HL-60/S4 treated with retinoic acid at 250 ng/mL for 4 days and 3 days (cell line): Measurements from ENCODE around the gene SH3GLB1.
"Not testable (repeated sequence)": the region's sequence is repeated elsewhere in the genome, so short reads cannot be mapped to it uniquely, and the experiment has no call there.

ENCODE experiments used
- in situ Hi-C: fragments of 300-500 bp; cut with MboI; formaldehyde crosslinking; loops from 2 replicates; pipeline ENCODE4 v1.7.0; 2022; ENCODE audit warnings: low sequenced_read_pairs

SH3GLB1 gene

GRCh38 chr1:86704458-86704971 is at the start of gene SH3GLB1:
SH3GLB1 (plus strand) TSS chr1:86704576; CDS start chr1:86704900, 324 bp downstream.
- in situ Hi-C loops: no loop called here

DNA sequence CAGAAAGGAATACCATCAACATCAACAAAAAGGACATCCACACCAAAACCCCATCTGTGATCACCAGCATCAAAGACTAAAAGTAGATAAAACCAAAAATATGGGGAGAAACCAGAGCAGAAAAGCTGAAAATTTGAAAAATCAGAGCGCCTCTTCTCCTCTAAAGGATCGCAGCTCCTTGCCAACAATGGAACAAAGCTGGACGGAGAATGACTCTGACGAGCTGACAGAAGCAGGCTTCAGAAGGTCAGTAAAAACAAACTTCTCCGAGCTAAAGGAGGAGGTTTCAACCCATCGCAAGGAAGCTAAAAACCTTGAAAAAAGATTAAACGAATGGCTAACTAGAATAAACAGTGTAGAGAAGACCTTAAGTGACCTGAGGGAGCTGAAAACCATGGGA is 46.0 kb upstream of the SH3GLB1 start:
- in situ Hi-C loops: not testable (repeated sequence)

DNA sequence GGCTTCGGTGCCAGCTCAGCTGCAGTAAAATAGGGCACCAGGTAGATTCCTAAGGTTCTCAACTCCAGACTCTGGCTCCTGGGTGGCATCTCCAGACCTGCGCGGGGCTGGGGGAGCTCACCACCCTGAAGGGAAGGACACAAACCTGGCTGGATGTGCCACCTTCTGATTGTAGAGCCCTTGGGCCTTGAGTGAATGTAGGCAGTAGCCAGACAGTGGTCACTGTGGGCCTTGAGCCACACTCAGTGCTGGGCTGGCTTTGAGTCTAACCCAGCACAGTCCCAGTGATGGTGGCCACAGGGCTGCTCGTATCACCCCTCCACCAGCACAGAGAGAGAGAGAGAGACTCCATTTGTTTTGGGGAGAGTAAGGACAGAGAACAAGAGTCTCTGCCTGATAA is 38.0 kb upstream of the SH3GLB1 start:
- in situ Hi-C loops: no loop called here

- in situ Hi-C loops: no loop called here
These were observed 16.8 kb upstream of the SH3GLB1 start for GRCh38 chr1:86687595-86687994.

DNA sequence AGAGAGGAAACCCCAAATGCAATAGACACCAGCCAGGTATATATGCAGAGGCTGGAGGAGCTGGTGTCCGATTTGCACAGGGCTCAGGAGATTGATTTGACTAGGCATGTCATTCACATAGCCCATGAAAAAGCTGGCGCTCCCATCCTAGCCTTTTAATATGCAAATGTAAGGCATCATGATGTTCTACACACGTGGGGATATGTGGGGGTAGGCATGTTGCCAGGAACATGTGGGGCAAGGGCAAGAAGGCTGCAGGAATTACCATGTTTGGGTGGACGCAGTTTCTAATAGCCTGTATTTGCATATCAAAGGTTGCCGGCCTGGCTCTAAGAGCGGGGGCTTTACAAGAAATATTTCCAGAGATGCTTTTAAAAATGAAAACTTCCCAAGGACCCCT is 11.7 kb upstream of the SH3GLB1 start:
- in situ Hi-C loops: no loop called here

- in situ Hi-C loops: no loop called here
These were observed 9.0 kb upstream of the SH3GLB1 start for GRCh38 chr1:86695400-86695799.

DNA sequence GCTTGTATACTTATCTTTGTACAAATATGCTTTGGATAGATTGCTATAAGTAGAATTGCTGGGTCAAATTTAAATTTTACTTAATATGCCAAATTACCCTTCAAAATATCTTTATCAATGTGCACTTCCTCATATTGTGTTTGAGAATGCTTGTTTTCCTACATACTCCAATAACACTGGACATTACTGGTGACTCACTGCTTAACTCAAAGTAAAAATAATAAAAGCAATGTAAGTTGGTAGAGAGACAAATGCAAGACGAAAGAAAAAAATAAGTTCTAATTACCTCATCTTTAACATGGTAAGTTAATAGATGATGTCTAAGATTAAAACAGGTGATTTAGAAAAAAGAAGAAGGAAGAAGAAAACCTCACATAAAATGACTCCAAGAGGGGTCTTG is 7.9 kb upstream of the SH3GLB1 start:
- in situ Hi-C loops: no loop called here

DNA sequence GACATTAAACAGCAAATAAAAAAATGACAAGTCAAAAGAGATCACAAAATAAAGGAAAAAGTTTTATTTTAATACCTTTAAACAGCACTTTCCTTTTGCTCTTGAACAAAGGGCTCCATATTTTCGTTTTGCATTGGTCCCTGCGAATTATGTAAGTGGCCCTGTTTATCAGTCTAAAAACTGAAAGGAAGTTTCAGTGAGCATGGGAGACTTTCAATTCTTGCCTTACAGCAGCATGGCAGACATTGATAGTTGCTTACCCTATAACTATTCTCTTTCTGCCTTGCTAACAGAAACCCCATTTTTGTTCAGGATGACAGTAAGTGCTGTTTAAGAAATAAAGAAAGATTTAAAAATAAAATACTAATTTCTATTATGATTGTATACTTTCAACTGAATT is 5.2 kb upstream of the SH3GLB1 start:
- in situ Hi-C loops: no loop called here

DNA sequence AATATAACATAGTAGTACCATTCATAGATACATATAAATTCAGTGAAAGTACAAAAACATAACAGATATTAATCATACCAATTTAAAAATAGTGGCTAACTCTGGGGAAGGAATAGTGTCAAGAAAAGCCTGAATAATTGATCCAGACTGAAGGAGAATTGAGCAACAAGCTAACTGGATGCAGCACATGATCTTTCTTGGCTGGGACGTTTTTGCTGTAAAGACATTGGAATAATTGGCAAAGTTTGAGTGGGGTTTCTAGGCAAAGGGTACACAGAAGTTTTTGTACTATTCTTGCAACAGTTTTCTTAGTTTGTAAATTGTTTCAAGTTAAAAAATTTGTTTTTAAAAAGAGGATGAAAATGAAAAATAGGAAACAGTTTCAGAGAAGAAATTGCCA is 2.6 kb upstream of the SH3GLB1 start:
- in situ Hi-C loops: no loop called here

DNA sequence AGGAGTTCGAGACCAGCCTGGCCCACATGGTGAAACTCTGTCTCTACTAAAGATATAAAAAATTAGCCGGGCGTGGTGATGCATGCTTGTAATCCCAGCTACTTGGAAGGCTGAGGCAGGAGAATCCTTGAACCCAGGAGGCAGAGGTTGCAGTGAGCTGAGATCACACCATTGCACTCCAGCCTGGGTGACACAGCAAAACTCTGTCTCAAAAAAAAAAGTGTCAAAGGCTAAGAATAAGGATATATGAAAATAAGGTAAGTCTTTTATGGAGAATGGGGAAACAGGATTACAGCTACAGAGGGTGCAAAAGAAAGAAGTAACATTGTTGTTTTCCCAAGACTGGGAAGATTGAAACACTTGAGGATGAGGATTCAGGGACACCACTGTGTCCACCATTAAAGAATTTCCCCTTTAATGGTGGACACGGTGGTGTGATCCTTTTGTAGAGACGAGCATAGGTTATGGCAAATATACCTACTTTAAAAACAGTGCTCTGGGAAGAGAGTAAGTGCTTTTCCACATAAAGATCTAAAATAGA is 1.4 kb upstream of the SH3GLB1 start:
- in situ Hi-C loops: not testable (repeated sequence)

- in situ Hi-C loops: no loop called here
These were observed 499 bp upstream of the SH3GLB1 start for GRCh38 chr1:86703696-86704457.

GRCh38 chr1:86704972-86705664 is 742 bp downstream of the SH3GLB1 start:
- in situ Hi-C loops: no loop called here

GRCh38 chr1:86705665-86705985 is 1.2 kb downstream of the SH3GLB1 start:
- in situ Hi-C loops: no loop called here

- in situ Hi-C loops: no loop called here
These were observed 1.8 kb downstream of the SH3GLB1 start for GRCh38 chr1:86706018-86706635.

DNA sequence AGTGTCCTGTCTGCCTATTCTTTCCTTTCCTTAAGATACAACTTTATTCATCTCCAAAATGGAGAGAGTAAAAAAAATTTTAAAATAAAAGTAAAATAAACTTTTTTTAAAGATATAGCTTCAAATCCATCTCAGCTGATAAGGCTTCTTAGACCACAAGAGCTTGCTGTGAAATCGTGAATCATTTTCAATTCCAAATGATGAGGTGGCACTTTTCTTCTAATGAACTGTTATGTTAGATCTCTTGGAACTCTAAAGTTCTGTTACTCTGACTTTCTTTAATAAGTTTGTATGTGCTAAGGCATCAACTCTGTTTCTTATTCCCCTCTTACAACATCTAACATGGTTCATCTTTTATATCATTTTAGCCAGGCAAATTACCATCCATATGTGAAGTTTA is 4.5 kb downstream of the SH3GLB1 start:
- in situ Hi-C loops: no loop called here

- in situ Hi-C loops: no loop called here
These were observed 7.9 kb downstream of the SH3GLB1 start for GRCh38 chr1:86712088-86712860.

DNA sequence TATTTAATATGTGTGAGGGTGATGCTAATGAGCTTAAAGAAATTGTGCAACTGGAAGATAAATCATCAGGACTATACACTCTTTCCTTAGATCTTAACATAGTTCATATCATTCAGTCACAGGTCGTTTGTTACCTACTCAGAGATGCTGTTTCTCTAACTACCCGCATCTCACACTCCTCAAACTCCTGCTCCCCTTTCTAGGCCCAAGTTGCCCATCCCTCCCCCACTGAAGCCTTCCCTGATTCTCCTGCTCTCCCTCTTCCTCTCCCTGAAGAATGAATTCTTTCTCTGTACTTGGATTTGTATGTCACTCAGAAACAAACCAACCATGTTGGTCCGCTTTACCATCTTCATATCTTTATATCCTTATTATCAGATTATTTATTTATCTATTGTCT is 9.1 kb downstream of the SH3GLB1 start:
- in situ Hi-C loops: no loop called here

DNA sequence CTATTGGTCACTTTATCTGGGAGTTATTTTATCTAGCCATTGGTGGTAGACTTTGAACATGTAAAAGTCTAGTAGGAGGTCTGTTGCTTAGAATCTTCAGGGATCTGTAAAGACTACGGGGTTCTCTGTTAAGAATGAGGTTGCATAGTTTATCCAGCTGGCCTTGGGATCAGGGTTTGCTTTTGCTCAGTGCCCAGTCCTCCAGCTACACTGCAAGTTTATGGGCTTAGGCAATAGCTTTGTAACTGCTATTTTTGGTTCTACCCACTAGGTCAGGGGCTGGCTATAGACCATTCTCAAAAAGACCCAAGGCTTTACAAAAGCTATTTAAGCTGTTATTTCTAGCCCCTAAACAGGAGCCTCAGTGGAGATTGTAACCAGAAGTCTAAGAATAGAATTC is 9.8 kb downstream of the SH3GLB1 start:
- in situ Hi-C loops: no loop called here

DNA sequence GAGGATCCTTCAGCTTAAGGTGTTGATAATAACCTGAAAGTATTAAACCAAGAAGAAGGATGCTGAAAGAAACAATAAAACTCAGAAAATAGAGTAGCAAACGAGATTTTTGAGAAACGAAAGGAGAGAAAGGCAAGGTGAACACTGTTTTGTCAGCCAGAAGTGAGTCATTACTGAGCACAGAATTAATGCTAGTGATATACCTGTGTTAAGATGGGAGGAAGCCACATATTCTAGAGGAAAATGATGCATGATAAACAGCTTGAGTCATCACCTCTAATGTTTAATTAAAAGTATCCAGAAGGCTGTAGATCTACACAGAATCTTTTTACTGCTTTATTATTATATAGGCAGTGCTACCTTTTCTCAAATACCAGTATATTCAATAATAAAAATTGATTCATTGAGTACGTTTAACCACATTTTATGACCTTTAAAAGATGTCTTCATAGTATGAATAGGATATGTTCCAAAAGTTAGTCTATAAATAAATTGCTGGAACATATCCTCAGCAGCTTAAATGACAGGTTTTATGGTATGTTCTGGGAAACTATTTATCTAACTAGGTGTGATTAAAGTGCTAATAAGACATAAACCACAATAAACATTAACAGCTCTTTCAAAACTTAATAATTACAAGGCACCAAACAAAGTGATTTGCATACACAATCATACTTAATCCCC is 10.3 kb downstream of the SH3GLB1 start:
- in situ Hi-C loops: no loop called here

GRCh38 chr1:86718786-86719185 is 14.4 kb downstream of the SH3GLB1 start:
- in situ Hi-C loops: no loop called here
